ENCODE data around the gene TRIM13.
"Not testable (repeated sequence)": the region's sequence is repeated elsewhere in the genome, so short reads cannot be mapped to it uniquely, and the experiment has no call there.

TRIM13 gene, protein sequence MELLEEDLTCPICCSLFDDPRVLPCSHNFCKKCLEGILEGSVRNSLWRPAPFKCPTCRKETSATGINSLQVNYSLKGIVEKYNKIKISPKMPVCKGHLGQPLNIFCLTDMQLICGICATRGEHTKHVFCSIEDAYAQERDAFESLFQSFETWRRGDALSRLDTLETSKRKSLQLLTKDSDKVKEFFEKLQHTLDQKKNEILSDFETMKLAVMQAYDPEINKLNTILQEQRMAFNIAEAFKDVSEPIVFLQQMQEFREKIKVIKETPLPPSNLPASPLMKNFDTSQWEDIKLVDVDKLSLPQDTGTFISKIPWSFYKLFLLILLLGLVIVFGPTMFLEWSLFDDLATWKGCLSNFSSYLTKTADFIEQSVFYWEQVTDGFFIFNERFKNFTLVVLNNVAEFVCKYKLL
- 20.9 to 27.5 (median 26.8) reads per million in 3 donors for total RNA-seq

DNA sequence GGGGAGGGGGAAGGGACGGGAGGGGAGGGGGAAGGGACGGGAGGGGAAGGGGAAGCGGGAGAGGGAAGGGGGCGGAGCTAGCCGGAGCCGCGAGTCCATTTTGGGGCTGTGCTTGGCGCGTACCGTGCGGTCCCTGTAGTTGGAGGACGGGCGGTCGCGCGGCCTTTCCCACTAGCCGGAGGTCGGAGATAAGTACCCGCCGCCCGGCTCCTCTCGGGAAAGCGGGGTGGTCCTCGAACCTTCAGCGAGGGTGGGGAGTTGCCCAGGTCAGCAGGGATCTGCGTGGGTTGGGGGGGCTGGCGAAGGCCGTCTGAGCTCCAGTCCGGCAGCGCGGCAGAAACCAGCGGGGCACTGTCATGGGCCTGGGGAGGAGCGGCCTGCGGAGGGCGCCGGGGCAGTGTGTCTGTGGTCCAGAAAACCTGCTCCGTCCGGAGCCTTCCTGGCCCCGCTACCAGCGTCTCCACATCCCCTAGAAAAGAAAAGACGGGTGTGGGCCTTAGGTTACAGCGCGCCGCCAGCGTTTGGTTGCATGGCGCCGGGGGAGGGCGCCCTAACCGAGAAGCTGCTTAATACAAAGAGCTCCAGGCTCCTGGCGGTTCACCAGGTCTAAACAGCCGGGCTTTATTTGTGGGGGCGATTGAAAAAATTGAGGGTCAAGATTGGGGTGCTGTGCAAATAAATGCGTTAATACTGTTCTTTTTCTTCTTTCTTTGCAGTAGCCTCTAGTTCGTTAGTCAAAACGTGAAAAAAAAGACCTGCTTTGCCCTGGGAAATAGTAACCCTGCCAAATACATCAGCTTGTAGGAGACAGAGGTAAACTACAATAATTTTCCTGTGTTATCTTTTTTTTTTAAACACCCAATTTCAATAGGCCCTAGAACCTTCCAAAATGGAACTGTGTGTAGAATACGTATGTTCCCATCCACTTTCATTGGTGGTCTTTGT is at the start of gene TRIM13:
TSS of gene TRIM13 (plus strand) at position 92 of the 945 bp plus-strand sequence. CDS start 14,899 bp downstream, outside the sequence.
- no peaks in the 10 kb centered on the region for H3K9me3 ChIP-seq (ENCODE audit: control insufficient read depth, low read length)
- H3K27ac ChIP-seq (ENCODE audit: insufficient read depth, low read length, poor library complexity, severe bottlenecking), result peak within 1 kb of the TSS; percentile 93
- peak; percentile 56 to 75 (median 69) for DNase-seq
- peaks cover 27% of the 10 kb centered on the region for H3K4me1 ChIP-seq (ENCODE audit: control insufficient read depth, insufficient read depth, low read length, poor library complexity, severe bottlenecking)
- peaks cover 3% of the 10 kb centered on the region for H3K36me3 ChIP-seq (ENCODE audit: control insufficient read depth, insufficient read depth, low read length)
- H3K4me3 ChIP-seq (ENCODE audit: insufficient read depth, low read depth, low read length, poor library complexity, severe bottlenecking), result peak within 1 kb of the TSS; percentile 92
- no peaks in the 10 kb centered on the region for H3K27me3 ChIP-seq (replicated peaks; ENCODE audit: control insufficient read depth, insufficient read depth, low read length, poor library complexity, severe bottlenecking)

DNA sequence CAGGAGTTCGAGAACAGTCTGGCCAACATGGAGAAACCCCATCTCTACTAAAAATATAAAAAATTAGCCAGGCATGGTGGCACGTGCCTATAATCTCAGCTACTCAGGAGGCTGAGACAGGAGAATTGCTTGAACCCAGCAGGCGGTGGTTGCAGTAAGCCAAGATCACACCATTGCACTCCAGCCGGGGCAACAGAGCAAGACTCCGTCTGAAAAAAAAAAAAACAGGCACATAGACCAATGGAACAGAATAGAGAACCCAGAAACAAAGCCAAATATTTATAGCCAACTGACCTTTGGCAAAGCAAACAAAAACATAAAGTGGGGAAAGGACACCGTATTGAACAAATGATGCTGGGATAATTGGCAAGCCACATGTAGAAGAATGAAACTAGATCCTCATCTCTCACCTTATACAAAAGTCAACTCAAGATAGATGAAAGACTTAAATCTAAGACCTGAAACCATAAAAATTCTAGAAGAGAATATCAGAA is 48.0 kb upstream of the TRIM13 start:
- H3K27ac ChIP-seq (ENCODE audit: insufficient read depth, low read length, poor library complexity, severe bottlenecking); H3K4me3 ChIP-seq (ENCODE audit: insufficient read depth, low read depth, low read length, poor library complexity, severe bottlenecking); H3K27me3 ChIP-seq (replicated peaks; ENCODE audit: control insufficient read depth, insufficient read depth, low read length, poor library complexity, severe bottlenecking); H3K36me3 ChIP-seq (ENCODE audit: control insufficient read depth, insufficient read depth, low read length); H3K9me3 ChIP-seq (ENCODE audit: control insufficient read depth, low read length); DNase-seq; H3K4me1 ChIP-seq (ENCODE audit: control insufficient read depth, insufficient read depth, low read length, poor library complexity, severe bottlenecking): not testable (repeated sequence)

DNA sequence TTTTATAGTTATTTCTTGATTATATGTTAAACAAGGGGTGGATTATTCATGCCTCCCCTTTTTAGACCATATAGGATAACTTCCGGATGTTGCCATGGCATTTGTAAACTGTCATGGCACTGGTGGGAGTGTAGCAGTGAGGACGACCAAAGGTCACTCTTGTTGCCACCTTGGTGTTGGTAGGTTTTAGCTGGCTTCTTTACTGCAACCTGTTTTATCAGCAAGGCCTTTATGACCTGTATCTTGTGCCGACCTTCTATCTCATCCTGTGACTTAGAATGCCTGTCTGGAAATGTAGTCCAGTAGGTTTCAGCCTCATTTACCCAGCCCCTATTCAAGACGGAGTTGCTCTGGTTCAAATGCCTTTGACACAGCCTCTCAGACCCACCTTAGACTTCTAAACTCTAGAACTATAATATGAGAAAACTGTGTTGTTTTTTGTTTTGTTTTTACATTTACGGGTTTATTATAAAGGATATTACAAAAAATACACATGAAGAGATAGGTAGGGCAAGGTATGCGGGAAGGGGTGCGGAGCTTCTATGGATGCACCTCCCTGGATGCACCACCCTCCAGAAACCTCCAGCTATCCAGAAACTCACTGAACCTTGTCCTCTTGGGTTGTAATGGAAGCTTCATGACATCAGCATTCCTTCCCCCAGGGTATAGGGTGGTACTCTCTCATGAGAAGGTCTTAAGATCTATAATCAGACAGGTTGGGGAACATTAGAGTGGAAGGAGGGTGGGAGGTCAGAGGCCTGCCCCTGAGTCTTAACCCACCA is 44.9 kb upstream of the TRIM13 start:
- Histone ChIP-seq H3K27me3 (replicated peaks; ENCODE audit: control insufficient read depth, insufficient read depth, low read length, poor library complexity, severe bottlenecking) (no peaks in the 10 kb centered on the region), H3K4me1 (ENCODE audit: control insufficient read depth, insufficient read depth, low read length, poor library complexity, severe bottlenecking) (no peaks in the 10 kb centered on the region), H3K9me3 (ENCODE audit: control insufficient read depth, low read length) (no peaks in the 10 kb centered on the region), H3K27ac (ENCODE audit: insufficient read depth, low read length, poor library complexity, severe bottlenecking) (no peak overlapping the region), H3K4me3 (ENCODE audit: insufficient read depth, low read depth, low read length, poor library complexity, severe bottlenecking) (no peak overlapping the region), H3K36me3 (ENCODE audit: control insufficient read depth, insufficient read depth, low read length) (no peaks in the 10 kb centered on the region)
- no peak for DNase-seq

DNA sequence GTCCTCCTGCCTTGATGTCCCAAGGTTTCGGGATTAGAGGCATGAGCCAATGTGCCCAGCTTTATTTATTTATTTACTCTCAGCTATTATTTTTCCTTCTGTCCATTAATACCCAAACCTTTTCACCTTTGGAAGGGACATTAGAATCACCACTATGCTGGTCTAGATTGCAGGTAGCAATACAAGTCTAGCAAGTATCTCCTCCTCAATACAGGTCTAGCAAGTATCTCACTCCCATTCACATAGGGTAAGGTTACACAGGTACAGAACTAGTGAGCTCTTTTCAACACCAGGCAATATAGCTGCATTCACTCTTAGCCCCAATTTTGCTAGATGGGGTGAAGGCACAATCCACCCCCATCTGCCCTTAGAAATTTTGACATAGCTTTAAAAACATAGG is 43.3 kb upstream of the TRIM13 start:
- no peaks in the 10 kb centered on the region for H3K27me3 ChIP-seq (replicated peaks; ENCODE audit: control insufficient read depth, insufficient read depth, low read length, poor library complexity, severe bottlenecking)

DNA sequence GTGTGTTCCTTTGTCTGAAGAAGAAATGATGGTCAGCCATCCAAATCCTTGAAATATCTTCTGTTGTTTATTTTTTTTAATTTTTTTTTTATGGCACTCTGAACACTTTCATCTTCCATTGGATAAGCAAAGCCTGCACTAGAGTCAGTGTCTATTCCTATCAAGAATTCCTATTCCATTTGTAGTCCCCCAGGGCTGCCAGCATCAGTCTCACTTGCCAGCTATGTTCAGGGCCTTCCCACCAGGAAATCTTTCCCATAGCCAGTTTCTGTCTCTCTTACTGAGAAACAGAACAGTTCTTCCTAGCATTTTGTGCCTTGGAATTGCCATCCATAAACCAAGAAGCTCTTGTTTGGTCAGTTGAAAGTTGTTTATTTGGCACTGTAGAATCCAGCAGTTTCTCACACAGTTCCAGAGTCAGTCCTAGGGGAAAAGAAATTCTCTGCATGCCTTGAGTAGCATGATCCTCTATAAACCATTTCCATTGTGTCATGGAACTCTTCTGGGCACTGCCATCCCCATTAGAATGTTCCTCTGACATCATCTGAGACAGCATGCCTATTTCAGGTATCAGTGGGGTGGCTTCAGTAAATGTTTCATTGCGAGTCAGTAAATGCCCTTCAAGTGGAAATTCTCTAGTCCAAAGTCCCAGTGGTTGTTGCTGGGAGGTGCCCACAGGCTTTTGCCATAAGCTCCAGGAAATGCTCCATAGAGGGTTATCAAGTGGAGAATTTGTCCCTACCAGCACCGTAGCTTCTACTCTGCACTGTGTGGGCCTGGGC is 42.0 kb upstream of the TRIM13 start:
- H3K9me3 ChIP-seq (ENCODE audit: control insufficient read depth, low read length), result no peaks in the 10 kb centered on the region
- no peak overlapping the region for H3K4me3 ChIP-seq (ENCODE audit: insufficient read depth, low read depth, low read length, poor library complexity, severe bottlenecking)
- no peaks in the 10 kb centered on the region for H3K27me3 ChIP-seq (replicated peaks; ENCODE audit: control insufficient read depth, insufficient read depth, low read length, poor library complexity, severe bottlenecking)
- no peak for DNase-seq
- no peaks in the 10 kb centered on the region for H3K4me1 ChIP-seq (ENCODE audit: control insufficient read depth, insufficient read depth, low read length, poor library complexity, severe bottlenecking)
- no peaks in the 10 kb centered on the region for H3K36me3 ChIP-seq (ENCODE audit: control insufficient read depth, insufficient read depth, low read length)
- H3K27ac ChIP-seq (ENCODE audit: insufficient read depth, low read length, poor library complexity, severe bottlenecking), result no peak overlapping the region

More for the DNA sequence above, 43.3 kb upstream of the TRIM13 start:
- Histone ChIP-seq H3K36me3 (ENCODE audit: control insufficient read depth, insufficient read depth, low read length) (no peaks in the 10 kb centered on the region), H3K4me1 (ENCODE audit: control insufficient read depth, insufficient read depth, low read length, poor library complexity, severe bottlenecking) (no peaks in the 10 kb centered on the region), H3K27ac (ENCODE audit: insufficient read depth, low read length, poor library complexity, severe bottlenecking) (no peak overlapping the region), H3K9me3 (ENCODE audit: control insufficient read depth, low read length) (no peaks in the 10 kb centered on the region), H3K4me3 (ENCODE audit: insufficient read depth, low read depth, low read length, poor library complexity, severe bottlenecking) (no peak overlapping the region)
- no peak for DNase-seq

DNA sequence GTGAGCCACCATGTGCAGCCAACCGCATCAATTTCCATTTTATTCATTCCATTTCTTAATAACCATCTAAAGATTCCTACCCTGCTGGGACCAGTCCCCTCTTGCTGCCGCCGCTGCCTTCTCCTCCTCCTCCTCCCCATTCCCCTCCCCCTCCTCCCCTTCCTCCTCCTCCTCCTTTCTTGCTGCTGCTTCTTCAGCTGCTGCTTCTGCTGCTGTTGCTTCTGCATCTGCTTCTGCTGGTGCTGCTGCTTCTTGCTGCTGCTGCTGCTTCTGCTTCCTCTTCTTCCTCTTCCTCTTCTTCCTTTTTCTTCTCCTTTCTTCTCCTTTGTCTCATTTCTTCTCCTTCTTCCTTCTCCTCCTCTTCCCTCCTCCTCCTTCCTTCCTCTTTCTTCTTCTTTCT is 40.7 kb upstream of the TRIM13 start:
- H3K27ac ChIP-seq (ENCODE audit: insufficient read depth, low read length, poor library complexity, severe bottlenecking), result no peak overlapping the region
- H3K27me3 ChIP-seq (replicated peaks; ENCODE audit: control insufficient read depth, insufficient read depth, low read length, poor library complexity, severe bottlenecking), result no peaks in the 10 kb centered on the region
- no peak overlapping the region for H3K4me3 ChIP-seq (ENCODE audit: insufficient read depth, low read depth, low read length, poor library complexity, severe bottlenecking)
- H3K36me3 ChIP-seq (ENCODE audit: control insufficient read depth, insufficient read depth, low read length), result no peaks in the 10 kb centered on the region
- no peaks in the 10 kb centered on the region for H3K9me3 ChIP-seq (ENCODE audit: control insufficient read depth, low read length)
- no peak for DNase-seq
- H3K4me1 ChIP-seq (ENCODE audit: control insufficient read depth, insufficient read depth, low read length, poor library complexity, severe bottlenecking), result no peaks in the 10 kb centered on the region

DNA sequence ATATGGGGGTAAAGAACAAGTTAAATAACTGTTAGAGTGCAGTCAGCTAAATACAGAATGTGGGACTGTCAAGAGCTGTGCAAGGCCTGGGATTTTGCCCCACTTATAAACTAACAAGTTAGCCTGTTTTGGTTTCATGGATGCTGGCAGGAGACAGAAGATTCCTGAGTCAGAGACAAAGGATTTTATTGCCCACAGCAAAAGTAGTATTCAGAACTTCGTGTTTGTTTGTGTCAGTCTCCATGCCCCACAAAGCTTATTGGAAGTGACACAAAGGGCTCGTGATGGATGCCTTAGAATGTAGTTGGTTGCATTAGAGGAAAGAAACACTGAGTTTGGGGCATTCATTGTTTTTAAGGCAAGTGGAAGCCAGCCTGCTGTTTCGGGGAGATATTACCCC is 38.5 kb upstream of the TRIM13 start:
- Histone ChIP-seq H3K4me3 (ENCODE audit: insufficient read depth, low read depth, low read length, poor library complexity, severe bottlenecking) (no peak overlapping the region), H3K4me1 (ENCODE audit: control insufficient read depth, insufficient read depth, low read length, poor library complexity, severe bottlenecking) (no peaks in the 10 kb centered on the region)
- no peak for DNase-seq

DNA sequence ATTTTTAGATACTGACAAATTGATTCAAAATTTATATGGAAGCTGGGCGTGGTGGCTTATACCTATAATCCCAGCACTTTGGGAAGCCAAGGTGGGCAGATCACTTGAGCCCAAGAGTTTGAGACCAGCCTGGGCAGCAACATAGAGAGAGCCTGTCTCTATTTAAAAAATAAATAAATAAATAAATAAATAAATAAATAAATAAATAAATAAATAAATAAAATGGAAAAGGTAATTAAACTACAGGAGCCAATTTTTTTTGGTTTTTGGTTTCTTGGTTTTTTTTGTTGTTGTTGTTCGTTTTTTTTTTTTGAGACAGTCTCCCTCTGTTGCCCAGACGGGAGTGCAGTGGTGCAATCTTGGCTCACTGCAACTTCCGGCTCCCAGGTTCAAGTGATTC is 29.4 kb upstream of the TRIM13 start:
- H3K36me3 ChIP-seq (ENCODE audit: control insufficient read depth, insufficient read depth, low read length), result no peaks in the 10 kb centered on the region
- H3K27me3 ChIP-seq (replicated peaks; ENCODE audit: control insufficient read depth, insufficient read depth, low read length, poor library complexity, severe bottlenecking), result no peaks in the 10 kb centered on the region
- H3K4me1 ChIP-seq (ENCODE audit: control insufficient read depth, insufficient read depth, low read length, poor library complexity, severe bottlenecking), result no peaks in the 10 kb centered on the region
- no peaks in the 10 kb centered on the region for H3K9me3 ChIP-seq (ENCODE audit: control insufficient read depth, low read length)
- H3K27ac ChIP-seq (ENCODE audit: insufficient read depth, low read length, poor library complexity, severe bottlenecking), result no peak overlapping the region
- DNase-seq, result no peak
- H3K4me3 ChIP-seq (ENCODE audit: insufficient read depth, low read depth, low read length, poor library complexity, severe bottlenecking), result no peak overlapping the region

More for the DNA sequence above, 38.5 kb upstream of the TRIM13 start:
- no peaks in the 10 kb centered on the region for H3K27me3 ChIP-seq (replicated peaks; ENCODE audit: control insufficient read depth, insufficient read depth, low read length, poor library complexity, severe bottlenecking)
- no peaks in the 10 kb centered on the region for H3K36me3 ChIP-seq (ENCODE audit: control insufficient read depth, insufficient read depth, low read length)
- H3K27ac ChIP-seq (ENCODE audit: insufficient read depth, low read length, poor library complexity, severe bottlenecking), result no peak overlapping the region
- H3K9me3 ChIP-seq (ENCODE audit: control insufficient read depth, low read length), result no peaks in the 10 kb centered on the region

DNA sequence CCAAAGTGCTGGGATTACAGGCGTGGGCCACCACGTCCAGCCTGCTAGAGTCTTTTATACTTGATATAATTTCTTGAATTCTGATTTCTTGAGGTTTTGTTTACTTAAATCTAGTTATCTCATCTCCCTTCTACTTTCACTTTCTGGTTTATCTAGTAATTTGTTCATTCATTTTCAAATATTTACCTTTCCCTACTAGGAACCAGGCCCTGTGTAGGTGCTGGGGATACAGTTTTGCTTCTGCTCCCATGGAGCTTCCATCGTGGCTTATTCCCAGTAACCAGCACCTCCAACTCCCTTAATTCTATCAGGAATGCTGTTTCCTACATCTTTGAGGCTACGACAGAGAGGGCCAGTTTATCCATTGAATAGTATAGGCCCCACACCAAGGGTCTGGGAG is 24.1 kb upstream of the TRIM13 start:
- H3K4me1 ChIP-seq (ENCODE audit: control insufficient read depth, insufficient read depth, low read length, poor library complexity, severe bottlenecking), result no peaks in the 10 kb centered on the region
- H3K27ac ChIP-seq (ENCODE audit: insufficient read depth, low read length, poor library complexity, severe bottlenecking), result no peak overlapping the region
- no peaks in the 10 kb centered on the region for H3K9me3 ChIP-seq (ENCODE audit: control insufficient read depth, low read length)
- H3K4me3 ChIP-seq (ENCODE audit: insufficient read depth, low read depth, low read length, poor library complexity, severe bottlenecking), result no peak overlapping the region
- no peak for DNase-seq
- H3K27me3 ChIP-seq (replicated peaks; ENCODE audit: control insufficient read depth, insufficient read depth, low read length, poor library complexity, severe bottlenecking), result no peaks in the 10 kb centered on the region
- no peaks in the 10 kb centered on the region for H3K36me3 ChIP-seq (ENCODE audit: control insufficient read depth, insufficient read depth, low read length)

Measured in effector memory CD4-positive, alpha-beta T cell (primary cell).